IPS DF 4.7 (cell line): ENCODE data around the gene CACNA1H.
"Not testable (repeated sequence)": the region's sequence is repeated elsewhere in the genome, so short reads cannot be mapped to it uniquely, and the experiment has no call there.

ENCODE experiments used
- DNase-seq: peaks from one replicate; pipeline ENCODE4 v3.0.0-alpha.2; 2013; ENCODE audit warnings: low spot score; ENCODE audit errors: extremely low read depth

Gene CACNA1H

DNA sequence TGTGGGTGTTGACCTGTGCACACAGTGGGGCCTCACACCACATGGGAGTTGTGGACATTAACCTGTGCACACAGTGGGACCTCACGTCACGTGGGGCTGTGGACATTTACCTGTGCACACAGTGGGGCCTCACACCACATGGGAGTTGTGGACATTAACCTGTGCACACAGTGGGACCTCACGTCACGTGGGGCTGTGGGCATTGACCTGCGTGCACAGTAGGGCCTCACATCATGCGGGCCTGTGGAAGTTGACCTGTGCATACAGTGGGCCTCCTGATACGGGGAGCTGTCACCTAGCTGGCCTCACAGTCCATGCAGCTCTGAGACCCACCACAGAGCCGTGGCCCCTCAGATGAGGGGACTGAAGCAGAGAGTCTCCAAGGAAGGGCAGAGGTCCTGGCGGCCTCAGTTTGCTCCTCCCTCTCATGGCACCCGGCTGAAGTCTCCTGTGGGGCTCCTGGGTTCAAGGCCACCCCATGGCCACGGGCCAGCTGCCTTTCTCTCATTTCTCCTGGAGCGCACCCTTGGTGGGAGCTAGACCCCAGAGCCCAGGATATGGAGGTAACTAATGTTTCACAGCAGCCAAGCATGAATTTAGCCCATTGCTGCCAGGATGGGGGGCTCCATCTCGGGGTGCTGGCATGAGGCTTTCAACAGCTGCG, 21.0 kb downstream of the CACNA1H start:
- no peak for DNase-seq

GRCh38 chr16:1174477-1175357, 21.8 kb downstream of the CACNA1H start:
- no peak for DNase-seq

- DNase-seq, result no peak
Observed at GRCh38 chr16:1175566-1176279, 22.8 kb downstream of the CACNA1H start.

- DNase-seq, result no peak
Observed at GRCh38 chr16:1176280-1176897, 23.5 kb downstream of the CACNA1H start.

GRCh38 chr16:1177053-1177452, 24.1 kb downstream of the CACNA1H start:
- no peak for DNase-seq

DNA sequence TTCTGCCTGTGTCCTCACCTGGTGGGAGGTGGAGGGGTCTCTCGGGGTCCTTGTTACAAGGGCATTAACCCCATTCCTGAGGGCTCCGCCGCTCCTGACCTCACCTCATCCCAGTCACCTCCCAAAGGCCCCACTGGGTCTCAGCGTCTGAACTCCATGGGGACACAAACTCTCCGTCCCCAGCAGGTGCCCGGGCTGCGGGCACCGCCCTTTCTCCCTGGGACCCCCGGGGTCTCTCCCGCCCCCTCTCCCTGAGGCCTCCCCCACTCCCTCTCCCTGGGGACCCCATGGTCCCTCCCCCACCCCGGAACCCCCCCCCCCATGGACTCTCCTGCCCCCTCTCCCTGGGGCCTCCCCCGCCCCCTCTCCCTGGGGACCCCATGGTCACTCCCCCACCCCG, 24.8 kb downstream of the CACNA1H start:
- no peak for DNase-seq

DNA sequence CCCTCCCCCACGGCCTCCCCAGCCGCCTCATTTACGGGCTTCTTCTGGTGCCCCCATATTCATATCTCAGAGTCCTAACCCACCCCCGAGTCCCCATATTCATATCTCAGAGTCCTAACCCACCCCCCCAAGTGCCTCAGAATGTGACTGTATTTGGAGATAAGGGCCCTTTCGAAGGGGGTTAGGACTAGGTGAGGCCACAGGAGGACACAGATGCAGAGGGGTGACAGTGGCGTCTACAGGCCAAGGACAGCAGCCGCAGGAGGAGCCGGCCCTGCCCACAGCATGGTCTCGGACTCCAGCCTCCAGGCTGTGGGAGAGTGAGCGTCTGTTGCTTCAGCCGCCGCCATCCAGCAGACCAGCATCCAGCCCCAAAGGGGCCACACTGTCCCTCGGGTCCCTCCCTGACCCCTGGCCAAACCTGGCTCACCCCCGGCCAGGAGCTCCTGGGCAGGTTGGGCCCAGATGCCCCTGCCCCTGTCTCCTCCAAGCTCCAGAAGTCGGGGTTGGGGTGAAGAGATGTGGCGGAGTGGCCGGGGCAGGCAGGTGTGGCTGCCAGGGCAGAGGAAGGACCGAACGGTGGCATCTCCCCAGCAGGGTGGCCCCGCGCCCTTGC, 25.5 kb downstream of the CACNA1H start:
- no peak for DNase-seq

- DNase-seq, result no peak
Observed at GRCh38 chr16:1180549-1181403, 27.9 kb downstream of the CACNA1H start.

GRCh38 chr16:1181404-1182315, 28.8 kb downstream of the CACNA1H start:
- no peak for DNase-seq

GRCh38 chr16:1182316-1182671, 29.4 kb downstream of the CACNA1H start:
- DNase-seq, result no peak

DNA sequence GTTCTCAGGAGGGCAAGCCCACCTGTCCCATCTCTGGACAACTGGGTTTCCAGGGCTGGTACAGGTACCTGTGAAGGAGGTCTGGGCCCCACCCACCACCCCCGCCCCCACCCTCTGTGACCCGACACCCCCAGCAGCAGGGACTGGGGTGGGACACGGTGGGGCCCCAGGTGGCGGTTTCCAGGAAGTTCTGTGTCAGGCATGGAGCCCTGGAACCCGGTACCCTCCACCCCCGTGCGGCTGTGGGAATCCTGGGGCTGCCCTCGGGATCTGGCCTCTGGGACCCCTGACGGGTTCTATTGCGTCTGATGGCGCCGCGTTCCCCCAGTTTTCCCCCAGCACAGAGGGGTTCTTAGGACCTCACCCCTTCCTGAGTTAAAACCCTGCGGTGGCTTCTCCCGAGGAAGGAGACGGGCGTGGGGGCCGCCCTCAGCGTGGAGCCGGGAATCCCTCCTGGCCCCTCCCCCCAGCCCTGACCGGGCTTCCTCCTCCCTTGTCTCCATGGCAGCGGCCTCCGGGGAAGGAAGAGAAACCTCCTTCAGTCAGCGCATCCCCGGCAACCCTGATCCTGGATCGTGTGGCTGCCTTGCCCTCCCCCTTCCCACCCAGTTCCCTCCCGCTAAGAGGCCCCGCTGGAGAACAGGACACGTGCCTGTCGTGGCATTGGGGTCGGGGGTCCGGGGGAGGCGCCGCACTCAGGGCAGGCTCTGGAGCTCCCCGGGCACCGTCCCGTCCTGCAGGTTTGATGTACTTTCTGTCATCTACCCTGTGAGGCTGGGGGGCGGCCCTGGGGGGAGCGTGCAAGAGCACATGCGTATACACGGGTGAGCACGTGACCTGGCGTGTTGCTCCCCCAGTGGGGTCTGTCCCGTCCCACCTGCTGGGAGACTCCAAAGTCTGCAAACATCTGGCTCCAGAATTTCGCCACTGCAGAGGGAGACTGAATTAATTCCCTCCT, 30.3 kb downstream of the CACNA1H start:
- no peak for DNase-seq

- no peak for DNase-seq
Observed at GRCh38 chr16:1184156-1184868, 31.4 kb downstream of the CACNA1H start.

GRCh38 chr16:1184980-1185379, 32.1 kb downstream of the CACNA1H start:
- no peak for DNase-seq

GRCh38 chr16:1185460-1186207, 32.7 kb downstream of the CACNA1H start:
- not testable (repeated sequence) for DNase-seq

DNA sequence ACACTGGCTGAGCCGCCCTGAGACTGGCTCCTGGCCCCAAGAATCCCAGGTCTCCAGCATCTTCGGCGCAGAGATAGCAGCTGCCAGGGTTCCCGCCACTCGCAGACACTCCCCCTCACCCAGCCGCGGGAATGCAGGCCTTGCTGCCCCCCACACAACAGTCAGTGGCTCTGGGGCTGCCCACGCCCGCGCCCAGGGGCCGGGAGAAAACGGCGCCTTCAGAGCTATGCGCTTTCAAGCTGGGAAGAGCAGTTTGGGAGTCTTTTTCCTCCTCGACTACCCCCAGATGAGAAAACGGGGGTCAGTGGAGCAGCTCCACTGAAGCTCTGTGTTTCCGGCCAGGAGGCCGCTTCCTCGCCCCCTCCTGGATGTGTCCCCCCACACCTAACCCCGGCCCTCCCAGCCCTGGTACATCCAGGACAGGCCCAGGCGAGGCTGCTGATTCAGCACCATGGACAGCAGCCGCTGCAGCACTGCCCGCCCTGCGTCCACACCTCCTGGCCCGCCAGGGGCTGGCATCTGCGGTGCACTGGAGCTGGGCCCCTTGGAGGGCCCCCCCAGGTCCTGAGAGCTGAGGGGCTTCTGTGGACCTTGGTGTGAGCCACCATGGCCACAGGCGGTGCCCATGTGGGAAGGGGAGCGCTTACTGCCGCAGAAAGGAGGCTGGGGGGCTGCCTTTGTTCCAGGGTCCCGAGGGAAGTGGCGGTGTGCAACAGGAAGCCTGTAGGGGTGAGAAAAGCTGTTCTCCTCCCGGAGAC, 35.7 kb downstream of the CACNA1H start:
- no peak for DNase-seq

- no peak for DNase-seq
Observed at GRCh38 chr16:1189455-1189854, 36.5 kb downstream of the CACNA1H start.
